Osteoblast (primary cell): ENCODE data around the gene ITGA4. TPM values are rescaled to one million over a fixed set of nuclear protein-coding genes. Genes with fewer than 3 reads are reported as not detected.

Source experiments
- DNase-seq: peaks from one replicate; pipeline ENCODE4 v3.0.0; 2011; ENCODE audit warnings: low spot score, mixed read lengths; ENCODE audit not compliant: insufficient read length; ENCODE audit errors: missing footprints
- H2AFZ ChIP-seq: 2 replicates; pipeline ENCODE4 v1.6.0; 2011; ENCODE audit warnings: mild to moderate bottlenecking, low read length
- H3K27ac ChIP-seq: 2 replicates; pipeline ENCODE4 v1.5.1; 2011; ENCODE audit warnings: mild to moderate bottlenecking, low read depth, low read length, moderate library complexity
- H3K27me3 ChIP-seq: 2 replicates; pipeline ENCODE4 v1.6.0; 2012; ENCODE audit warnings: mild to moderate bottlenecking, control low read depth, inconsistent platforms, low read length, moderate library complexity; ENCODE audit not compliant: insufficient read depth
- H3K36me3 ChIP-seq: 2 replicates; pipeline ENCODE4 v1.5.1; 2011; ENCODE audit warnings: mild to moderate bottlenecking, low read length, control low read depth, moderate library complexity; ENCODE audit not compliant: insufficient read depth
- H3K4me1 ChIP-seq: 2 replicates; pipeline ENCODE4 v1.5.1; 2011; ENCODE audit warnings: mild to moderate bottlenecking, low read length, control low read depth, moderate library complexity; ENCODE audit not compliant: insufficient read depth
- H3K4me2 ChIP-seq: 2 replicates; pipeline ENCODE4 v1.6.0; 2011; ENCODE audit warnings: mild to moderate bottlenecking, low read length; ENCODE audit not compliant: insufficient read depth
- H3K4me3 ChIP-seq: fragments of 200-600 bp; sonication (generic); 3 replicates; pipeline ENCODE4 v1.5.1; 2012; ENCODE audit warnings: mild to moderate bottlenecking, low read length, inconsistent platforms; ENCODE audit not compliant: insufficient read depth
- H3K79me2 ChIP-seq: 2 replicates; pipeline ENCODE4 v1.6.0; 2012; ENCODE audit warnings: mild to moderate bottlenecking, low read length, control low read depth, inconsistent platforms; ENCODE audit not compliant: insufficient read depth
- H3K9me3 ChIP-seq: 2 replicates; pipeline ENCODE4 v1.5.1; 2011; ENCODE audit warnings: low read depth, low read length, control low read depth
- H4K20me1 ChIP-seq: 2 replicates; pipeline ENCODE4 v1.6.0; 2012; ENCODE audit warnings: mild to moderate bottlenecking, low read length, control low read depth; ENCODE audit not compliant: insufficient read depth
- CTCF ChIP-seq: IDR thresholded peaks from 2 replicates; pipeline ENCODE4 v1.5.1; 2011; ENCODE audit warnings: mild to moderate bottlenecking, low read depth, low read length, moderate library complexity; ENCODE audit errors: extremely low read depth
- total RNA-seq: library from RNA; depleted of rRNA; stranded (reverse); fragments of >200 nt; gene quantifications from 2 replicates; pipeline ENCODE4 v1.2.3, GENCODE V29; 2012

Gene ITGA4
- total RNA-seq, 1 donor = 9.0 TPM

- Histone ChIP-seq H4K20me1 (no peaks in the 10 kb centered on the region), H3K4me3 (no peak overlapping the region), H3K4me1 (no peaks in the 10 kb centered on the region), H3K4me2 (no peak overlapping the region), H3K79me2 (no peaks in the 10 kb centered on the region), H3K27me3 (no peaks in the 10 kb centered on the region), H3K9me3 (no peaks in the 10 kb centered on the region), H3K36me3 (no peaks in the 10 kb centered on the region), H3K27ac (no peak overlapping the region), H2AFZ (no peak overlapping the region)
- no peak for TF ChIP-seq CTCF
- no peak for DNase-seq
Observed at GRCh38 chr2:181515719-181516118, 58.5 kb downstream of the ITGA4 start.

GRCh38 chr2:181516992-181517391 lies 59.8 kb downstream of the ITGA4 start:
- no peaks in the 10 kb centered on the region for H3K4me1 ChIP-seq
- no peak overlapping the region for H3K4me2 ChIP-seq
- no peak for TF ChIP-seq CTCF
- no peaks in the 10 kb centered on the region for H3K9me3 ChIP-seq
- no peaks in the 10 kb centered on the region for H3K27me3 ChIP-seq
- no peak overlapping the region for H2AFZ ChIP-seq
- H4K20me1 ChIP-seq = no peaks in the 10 kb centered on the region
- no peak overlapping the region for H3K4me3 ChIP-seq
- H3K79me2 ChIP-seq = no peaks in the 10 kb centered on the region
- no peak for DNase-seq
- no peak overlapping the region for H3K27ac ChIP-seq
- H3K36me3 ChIP-seq = no peaks in the 10 kb centered on the region

- Histone ChIP-seq H3K27ac (no peak overlapping the region), H4K20me1 (no peaks in the 10 kb centered on the region), H3K4me2 (no peak overlapping the region), H2AFZ (no peak overlapping the region), H3K9me3 (no peaks in the 10 kb centered on the region), H3K36me3 (no peaks in the 10 kb centered on the region), H3K4me1 (no peaks in the 10 kb centered on the region), H3K27me3 (no peaks in the 10 kb centered on the region), H3K4me3 (no peak overlapping the region), H3K79me2 (no peaks in the 10 kb centered on the region)
- no peak for DNase-seq
- no peak for TF ChIP-seq CTCF
Observed at GRCh38 chr2:181517685-181518301, 60.6 kb downstream of the ITGA4 start.

GRCh38 chr2:181520253-181520652 lies 63.1 kb downstream of the ITGA4 start:
- Histone ChIP-seq H3K36me3 (no peaks in the 10 kb centered on the region), H3K4me3 (no peak overlapping the region), H3K27me3 (no peaks in the 10 kb centered on the region), H3K79me2 (no peaks in the 10 kb centered on the region), H3K4me2 (no peak overlapping the region), H3K27ac (no peak overlapping the region), H3K4me1 (no peaks in the 10 kb centered on the region), H2AFZ (no peak overlapping the region), H3K9me3 (no peaks in the 10 kb centered on the region), H4K20me1 (no peaks in the 10 kb centered on the region)
- TF ChIP-seq CTCF = no peak
- DNase-seq = no peak
